Endothelial cell of umbilical vein (primary cell): ENCODE measurements around the gene CDR2L. TPM values are rescaled to one million over a fixed set of nuclear protein-coding genes. Genes with fewer than 3 reads are reported as not detected.
A peak's percentile ranks its signal among the peaks of the same experiment; 100 is the strongest.

Experiments used
- BruUV-seq: library from RNA; stranded (reverse); fragments of 400-500 nt; replicated peaks from 2 replicates; lab custom pipeline; 2021; lab: Mats Ljungman, UMichigan
- CTCF ChIA-PET: fragments of 300-600, 350-600 bp; sonication (Branson Sonifier 250); formaldehyde crosslinking; loops from one replicate; lab custom pipeline; 2021; ENCODE audit warnings: antibody characterized with exemption, inconsistent platforms; lab: Charles Lee
- POLR2A ChIA-PET: fragments of 300-600, 350-600 bp; sonication (Branson Sonifier 250); formaldehyde crosslinking; loops from one replicate; lab custom pipeline; 2021; ENCODE audit warnings: antibody characterized with exemption, inconsistent platforms; lab: Charles Lee
- DNase-seq: peaks from one replicate; pipeline ENCODE4 v3.0.0-alpha.2; 2011; ENCODE audit warnings: low read depth, low spot score
- FAIRE-seq: peaks from 2 replicates; lab custom pipeline; 2011; peaks lifted over from hg19 to GRCh38; lab: Jason Lieb, UNC
- H2AFZ ChIP-seq: 2 replicates; pipeline ENCODE4 v1.6.0; 2012; ENCODE audit warnings: low read depth, low read length, control low read depth, inconsistent platforms
- H3K27ac ChIP-seq: 2 replicates; pipeline ENCODE4 v1.5.1; 2011; ENCODE audit warnings: low read depth, mild to moderate bottlenecking, control low read depth, low read length, moderate library complexity; ENCODE audit not compliant: insufficient read depth
- H3K27me3 ChIP-seq, 2 experiments: 2 replicates each; pipeline versions ENCODE4 v1.6.0 to v1.6.1; 2011; ENCODE audit warnings: low read length in 2 of 2, mixed read lengths in 1 of 2; ENCODE audit not compliant: control insufficient read depth in 2 of 2, insufficient read depth in 2 of 2
- H3K36me3 ChIP-seq, 2 experiments: 2 replicates in 1 of 2; 3 replicates in 1 of 2; pipeline ENCODE4 v1.5.1; 2011; ENCODE audit warnings: low read length in 2 of 2, mild to moderate bottlenecking in 1 of 2, moderate library complexity in 1 of 2; ENCODE audit not compliant: control insufficient read depth in 2 of 2, insufficient read depth in 2 of 2; ENCODE audit errors: extremely low read depth in 1 of 2
- H3K4me1 ChIP-seq: 3 replicates; pipeline ENCODE4 v1.5.1; 2011; ENCODE audit warnings: mild to moderate bottlenecking, low read length; ENCODE audit not compliant: control insufficient read depth, insufficient read depth; ENCODE audit errors: extremely low read depth
- H3K4me2 ChIP-seq: 2 replicates; pipeline ENCODE4 v1.6.1; 2011; ENCODE audit warnings: low read length, control low read depth, mixed read lengths; ENCODE audit not compliant: insufficient read depth
- H3K4me3 ChIP-seq, 3 experiments: fragments of 200-600 bp in 1 of 3; sonication (generic), shearing (Covaris generic) in 1 of 3; replicated peaks in 1 of 3; 2 replicates each; pipeline ENCODE4 v1.5.1; 2011 to 2016; ENCODE audit warnings: control low read depth in 3 of 3, low read length in 3 of 3, mild to moderate bottlenecking in 2 of 3, inconsistent platforms in 1 of 3, low read depth in 1 of 3, moderate library complexity in 1 of 3; ENCODE audit not compliant: insufficient read depth in 1 of 3
- H3K79me2 ChIP-seq: 2 replicates; pipeline ENCODE4 v1.6.0; 2012; ENCODE audit warnings: low read length, inconsistent platforms; ENCODE audit not compliant: control insufficient read depth, insufficient read depth
- H3K9ac ChIP-seq: replicated peaks from 2 replicates; pipeline ENCODE3; 2011; ENCODE audit warnings: low read length, control low read depth; ENCODE audit not compliant: insufficient read depth; ENCODE audit errors: extremely low read depth
- H3K9me1 ChIP-seq: replicated peaks from 3 replicates; pipeline ENCODE4 v1.6.0; 2011; ENCODE audit warnings: mild to moderate bottlenecking, low read length; ENCODE audit not compliant: control insufficient read depth, insufficient read depth; ENCODE audit errors: extremely low read depth
- H3K9me3 ChIP-seq: replicated peaks from 2 replicates; pipeline ENCODE4 v1.5.1; 2012; ENCODE audit warnings: low read length, inconsistent platforms; ENCODE audit not compliant: control insufficient read depth, insufficient read depth
- H4K20me1 ChIP-seq: replicated peaks from 2 replicates; pipeline ENCODE3; 2011; ENCODE audit warnings: mild to moderate bottlenecking, low read length; ENCODE audit not compliant: control insufficient read depth, insufficient read depth; ENCODE audit errors: extremely low read depth
- EZH2 ChIP-seq: IDR thresholded peaks from 2 replicates; pipeline ENCODE4 v1.6.1; 2012; ENCODE audit warnings: borderline replicate concordance, low read depth, mild to moderate bottlenecking, moderate library complexity, low read length, inconsistent platforms; ENCODE audit not compliant: severe bottlenecking
- FOS ChIP-seq: IDR thresholded peaks from 2 replicates; pipeline ENCODE4 v1.6.1; 2011; ENCODE audit warnings: mild to moderate bottlenecking, low read length, moderate library complexity, borderline replicate concordance; ENCODE audit not compliant: insufficient read depth
- GATA2 ChIP-seq: IDR thresholded peaks from 2 replicates; pipeline ENCODE4 v1.7.0; 2011; ENCODE audit warnings: low read depth, mild to moderate bottlenecking, moderate library complexity, mixed read lengths, low read length; ENCODE audit not compliant: insufficient read length, insufficient read depth
- MYC ChIP-seq: IDR thresholded peaks from one replicate; pipeline ENCODE4 v1.6.1; 2011; ENCODE audit warnings: mild to moderate bottlenecking, low read depth, low read length
- POLR2A ChIP-seq: IDR thresholded peaks from 2 replicates; pipeline ENCODE4 v1.6.1; 2012; ENCODE audit warnings: low read depth, mild to moderate bottlenecking, control low read depth, low read length
- POLR2AphosphoS5 ChIP-seq: IDR thresholded peaks from 2 replicates; pipeline ENCODE4 v1.6.1; 2012; ENCODE audit warnings: low read depth, mild to moderate bottlenecking, control low read depth, low read length, moderate library complexity; ENCODE audit not compliant: insufficient read depth
- dilution Hi-C: fragments of 300-500 bp; cut with MboI; formaldehyde crosslinking; loops from one replicate; pipeline ENCODE4 v1.15.0; 2019; ENCODE audit warnings: low sequenced_read_pairs; ENCODE audit not compliant: extremely low pct_ligation_motif_present
- intact Hi-C: fragments of 100-400 bp; cut with micrococcal nuclease; formaldehyde crosslinking; loops from one replicate; pipeline ENCODE4 v1.10.0; 2022
- polyA plus RNA-seq, 4 experiments: library from polyadenylated mRNA; depleted of rRNA in 3 of 4; stranded (reverse) in 3 of 4; unstranded in 1 of 4; fragments of >200 nt; gene quantifications; 2 replicates each; pipeline versions ENCODE4 v1.2.1 to v1.2.3, GENCODE V29; 2011 to 2012; ENCODE audit warnings: missing spikeins in 1 of 4
- total RNA-seq: library from RNA; stranded (reverse); gene quantifications from 2 replicates; pipeline ENCODE4 v1.2.3, GENCODE V29; 2021
- TF ChIP-seq, protein P1 (sequence below), 2 donors: IDR thresholded peaks; 1 replicate in 1 of 2; 2 replicates in 1 of 2; pipeline ENCODE4 v1.5.1; 2011; ENCODE audit warnings: low read length in 2 of 2, mild to moderate bottlenecking in 2 of 2, moderate library complexity in 2 of 2, control low read depth in 1 of 2, inconsistent platforms in 1 of 2, low read depth in 1 of 2; ENCODE audit not compliant: insufficient read depth in 1 of 2; ENCODE audit errors: extremely low read depth in 1 of 2
- TF ChIP-seq, protein P2 (sequence below): IDR thresholded peaks from 2 replicates; pipeline ENCODE4 v1.6.1; 2011; ENCODE audit not compliant: insufficient read depth, insufficient read length

Gene CDR2L
- total and polyA plus RNA-seq, 2 donors (not counting 3 experiments of a cell fraction or from before 2014, with no cell fraction given) = 22.2 to 34.9 TPM

GRCh38 chr17:75030161-75030560 is 42.7 kb downstream of the CDR2L start:
- dilution Hi-C loops (no loop called here), intact Hi-C loops (no loop called here)
- H3K27ac ChIP-seq = no peak overlapping the region
- H3K9me3 ChIP-seq = no peaks in the 10 kb centered on the region
- FAIRE-seq (no peak), DNase-seq (no peak)
- peaks cover 10% of the 10 kb centered on the region for H3K4me1 ChIP-seq
- no peak overlapping the region for H3K4me3 ChIP-seq
- peaks cover 0 to 2% of the 10 kb centered on the region in 2 experiments for H3K27me3 ChIP-seq
- H3K79me2 ChIP-seq = no peaks in the 10 kb centered on the region
- POLR2A ChIA-PET = no interaction called here
- no peak overlapping the region for H2AFZ ChIP-seq
- no peaks in the 10 kb centered on the region for H3K9me1 ChIP-seq
- CTCF ChIA-PET = interaction anchor here (0.7 to 0.9 kb wide), 2 partner anchors 11 to 68 kb away, joined by 3 to 5 read pairs; no protein-coding TSS in a partner anchor
- BruUV-seq = no TSS peak
- H3K4me2 ChIP-seq = no peak overlapping the region
- TF ChIP-seq, protein P1, sequence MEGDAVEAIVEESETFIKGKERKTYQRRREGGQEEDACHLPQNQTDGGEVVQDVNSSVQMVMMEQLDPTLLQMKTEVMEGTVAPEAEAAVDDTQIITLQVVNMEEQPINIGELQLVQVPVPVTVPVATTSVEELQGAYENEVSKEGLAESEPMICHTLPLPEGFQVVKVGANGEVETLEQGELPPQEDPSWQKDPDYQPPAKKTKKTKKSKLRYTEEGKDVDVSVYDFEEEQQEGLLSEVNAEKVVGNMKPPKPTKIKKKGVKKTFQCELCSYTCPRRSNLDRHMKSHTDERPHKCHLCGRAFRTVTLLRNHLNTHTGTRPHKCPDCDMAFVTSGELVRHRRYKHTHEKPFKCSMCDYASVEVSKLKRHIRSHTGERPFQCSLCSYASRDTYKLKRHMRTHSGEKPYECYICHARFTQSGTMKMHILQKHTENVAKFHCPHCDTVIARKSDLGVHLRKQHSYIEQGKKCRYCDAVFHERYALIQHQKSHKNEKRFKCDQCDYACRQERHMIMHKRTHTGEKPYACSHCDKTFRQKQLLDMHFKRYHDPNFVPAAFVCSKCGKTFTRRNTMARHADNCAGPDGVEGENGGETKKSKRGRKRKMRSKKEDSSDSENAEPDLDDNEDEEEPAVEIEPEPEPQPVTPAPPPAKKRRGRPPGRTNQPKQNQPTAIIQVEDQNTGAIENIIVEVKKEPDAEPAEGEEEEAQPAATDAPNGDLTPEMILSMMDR (IDR thresholded peaks at IDR 0.05; ENCODE audit: extremely low read depth in 1 of 2, insufficient read depth in 1 of 2, low read depth in 1 of 2, low read length in 2 of 2) = no peak
- no peaks in the 10 kb centered on the region for H4K20me1 ChIP-seq
- H3K9ac ChIP-seq = no peak overlapping the region
- H3K36me3 ChIP-seq = no peaks in the 10 kb centered on the region

- Histone ChIP-seq H3K27ac (no peak overlapping the region), H2AFZ (peak overlapping the region; percentile 71), H3K79me2 (no peaks in the 10 kb centered on the region), H3K9ac (no peak overlapping the region), H4K20me1 (no peaks in the 10 kb centered on the region), H3K36me3 (no peaks in the 10 kb centered on the region), H3K9me1 (no peaks in the 10 kb centered on the region), H3K4me1 (peaks cover 20% of the 10 kb centered on the region), H3K27me3 (peaks cover 0 to 2% of the 10 kb centered on the region in 2 experiments), H3K9me3 (no peaks in the 10 kb centered on the region), H3K4me2 (peak overlapping the region; percentile 2), H3K4me3 (peak overlapping the region in 1 of 3 experiments; percentile 6)
- intact Hi-C loops (loop anchor here (2.0 kb wide), 1 partner anchor 49 kb away; no protein-coding TSS in a partner anchor), dilution Hi-C loops (no loop called here)
- CTCF ChIA-PET = interaction anchor here (1.0 to 2.1 kb wide), 8 partner anchors 20 to 169 kb away, joined by 3 to 21 read pairs (median 4); partner anchors contain the start of genes HID1 and MRPL58
- POLR2A ChIA-PET = interaction anchor here (0.8 kb wide), 1 partner anchor 78 kb away, joined by 7 read pairs; no protein-coding TSS in a partner anchor
- BruUV-seq = no TSS peak
- TF ChIP-seq, protein P2, sequence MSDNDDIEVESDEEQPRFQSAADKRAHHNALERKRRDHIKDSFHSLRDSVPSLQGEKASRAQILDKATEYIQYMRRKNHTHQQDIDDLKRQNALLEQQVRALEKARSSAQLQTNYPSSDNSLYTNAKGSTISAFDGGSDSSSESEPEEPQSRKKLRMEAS = no peak
- TF ChIP-seq POLR2AphosphoS5 (no peak), POLR2A (no peak), GATA2 (no peak), MYC (no peak), EZH2 (no peak), FOS (no peak)
- TF ChIP-seq, protein P1 (IDR thresholded peaks at IDR 0.05; ENCODE audit: extremely low read depth in 1 of 2, insufficient read depth in 1 of 2, low read depth in 1 of 2, low read length in 2 of 2) = no peak
- FAIRE-seq = peak; percentile 70
- peak; percentile 43 for DNase-seq
Measured at GRCh38 chr17:75031972-75032719, 44.7 kb downstream of the CDR2L start.
